ENCODE measurements around the gene HIPK3. TPM values are rescaled to one million over a fixed set of nuclear protein-coding genes. Genes with fewer than 3 reads are reported as not detected.

HIPK3 gene
- total and polyA plus RNA-seq, 8 donors, result 8.8 to 75.2 (median 45.3) TPM

DNA sequence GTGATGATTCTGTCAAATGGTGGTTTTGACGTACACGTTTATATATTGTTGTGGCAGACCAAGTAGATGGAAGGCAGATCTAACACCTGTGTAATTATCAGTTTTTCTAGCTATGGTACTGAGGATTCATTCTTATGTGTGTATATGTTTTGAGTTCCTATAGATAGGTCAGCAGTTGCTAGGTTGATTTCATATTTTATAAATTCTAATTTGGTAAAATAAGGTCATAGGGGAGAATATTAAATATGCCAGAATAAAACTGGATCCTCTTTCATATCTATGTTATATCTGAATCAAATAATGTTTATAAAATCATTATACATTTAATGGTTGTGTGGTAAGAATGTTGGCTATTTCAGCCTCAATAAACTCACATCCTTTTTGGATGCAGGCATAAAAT is 27.6 kb downstream of the HIPK3 start:
- no peaks in the 10 kb centered on the region for H3K9me3 ChIP-seq
- FAIRE-seq (no peak), ATAC-seq (no peak), DNase-seq (no peak)
- H3K27ac ChIP-seq, result no peak overlapping the region
- WGBS, 2 donors, result 75 to 79% methylated on average over 2 of the region's 2 CpGs
- H3K4me3 ChIP-seq, result no peak overlapping the region
- intact Hi-C loops (cut with DNase I), result no loop called here
- H3K36me3 ChIP-seq, result peaks cover 0 to 4% (median 0%) of the 10 kb centered on the region in 3 donors
- no peaks in the 10 kb centered on the region for H3K27me3 ChIP-seq
- no peak for TF ChIP-seq CTCF (IDR thresholded peaks at IDR 0.05)
- peaks cover 0 to 14% (median 4%) of the 10 kb centered on the region in 3 donors for H3K4me1 ChIP-seq

DNA sequence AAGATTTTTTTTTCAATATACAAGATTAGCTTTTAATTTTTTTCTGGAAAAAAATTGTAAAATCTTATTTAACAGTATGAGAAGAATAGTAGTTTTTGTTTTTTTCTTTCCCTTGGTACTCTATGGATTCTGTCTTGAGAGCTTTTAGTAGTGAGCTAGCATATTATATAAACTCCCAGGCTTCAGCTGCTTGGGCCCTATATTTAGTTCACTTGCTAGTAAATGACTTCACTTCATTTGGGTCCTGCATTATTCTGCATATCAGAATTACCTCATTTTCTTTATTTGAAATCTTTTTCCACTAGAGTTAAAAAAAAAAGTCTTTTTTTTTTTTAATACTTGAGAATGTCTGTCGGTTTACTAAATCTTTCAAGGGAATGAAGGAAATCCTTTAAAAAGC is 33.1 kb downstream of the HIPK3 start:
- H3K4me1 ChIP-seq, result peaks cover 14 to 26% (median 24%) of the 10 kb centered on the region in 3 donors
- no peaks in the 10 kb centered on the region for H3K9me3 ChIP-seq
- 52 to 73% methylated on average over 1 of the region's 1 CpG for WGBS, 2 donors
- H3K36me3 ChIP-seq, result peaks cover 0 to 4% (median 0%) of the 10 kb centered on the region in 3 donors
- no peak overlapping the region for H3K4me3 ChIP-seq
- no peak overlapping the region for H3K27ac ChIP-seq
- ATAC-seq, result no peak
- peak; percentile 43 for FAIRE-seq
- intact Hi-C loops (cut with DNase I), result no loop called here
- DNase-seq, result no peak
- no peaks in the 10 kb centered on the region for H3K27me3 ChIP-seq
- TF ChIP-seq CTCF (IDR thresholded peaks at IDR 0.05), result no peak

- ATAC-seq (peak; percentile 75 to 85 (median 78)), FAIRE-seq (peak; percentile 82), DNase-seq (no peak)
- H3K27me3 ChIP-seq, result no peaks in the 10 kb centered on the region
- no peaks in the 10 kb centered on the region for H3K9me3 ChIP-seq
- H3K4me1 ChIP-seq, result peaks cover 14 to 33% (median 22%) of the 10 kb centered on the region in 3 donors
- no peak for TF ChIP-seq CTCF (IDR thresholded peaks at IDR 0.05)
- intact Hi-C loops (cut with DNase I), result no loop called here
- WGBS, 2 donors, result 12 to 20% methylated on average over 6 of the region's 6 CpGs
- H3K36me3 ChIP-seq, result peaks cover 0 to 4% (median 0%) of the 10 kb centered on the region in 3 donors
- H3K4me3 ChIP-seq, result no peak overlapping the region
- peak overlapping the region in 1 of 4 donors; percentile 27 for H3K27ac ChIP-seq
These were observed 34.0 kb downstream of the HIPK3 start for GRCh38 chr11:33291004-33291777.

DNA sequence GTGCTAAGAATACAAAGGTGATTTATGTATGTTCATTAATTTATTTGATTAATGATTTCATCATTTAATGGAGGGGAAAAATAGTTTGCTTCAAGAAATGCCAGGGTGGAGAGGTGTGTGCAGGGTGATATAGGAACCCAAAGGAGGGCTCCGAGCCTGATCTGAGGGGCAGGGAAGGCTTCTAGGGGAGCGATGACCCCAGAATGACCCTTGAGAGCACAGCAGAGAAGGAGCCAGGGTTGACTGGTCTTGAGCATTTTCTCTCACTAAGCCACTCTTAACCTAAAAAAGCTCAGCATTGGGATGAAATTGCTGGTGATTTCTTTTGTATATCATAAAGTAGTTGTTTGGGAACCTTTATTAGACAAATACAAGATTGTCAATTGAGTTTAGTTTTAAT is 35.1 kb downstream of the HIPK3 start:
- Histone ChIP-seq H3K4me3 (no peak overlapping the region), H3K4me1 (peaks cover 14 to 31% (median 22%) of the 10 kb centered on the region in 3 donors), H3K27me3 (no peaks in the 10 kb centered on the region), H3K9me3 (no peaks in the 10 kb centered on the region), H3K27ac (no peak overlapping the region), H3K36me3 (no peaks in the 10 kb centered on the region)
- DNase-seq (no peak), FAIRE-seq (no peak), ATAC-seq (no peak)
- intact Hi-C loops (cut with DNase I), result no loop called here
- 86 to 92% methylated on average over 2 of the region's 2 CpGs for WGBS, 2 donors
- TF ChIP-seq CTCF (IDR thresholded peaks at IDR 0.05), result no peak

GRCh38 chr11:33294224-33294623 is 37.0 kb downstream of the HIPK3 start:
- no peaks in the 10 kb centered on the region for H3K9me3 ChIP-seq
- no peak overlapping the region for H3K4me3 ChIP-seq
- TF ChIP-seq CTCF (IDR thresholded peaks at IDR 0.05), result no peak
- 65 to 67% methylated on average over 4 of the region's 4 CpGs for WGBS, 2 donors
- H3K4me1 ChIP-seq, result peaks cover 14 to 29% (median 22%) of the 10 kb centered on the region in 3 donors
- no peak overlapping the region for H3K27ac ChIP-seq
- FAIRE-seq (no peak), ATAC-seq (no peak), DNase-seq (no peak)
- intact Hi-C loops (cut with DNase I), result no loop called here
- H3K36me3 ChIP-seq, result no peaks in the 10 kb centered on the region
- no peaks in the 10 kb centered on the region for H3K27me3 ChIP-seq
